Kidney epithelial cell (primary cell): Measurements from ENCODE around the gene CCDC15. TPM values are rescaled to one million over a fixed set of nuclear protein-coding genes. Genes with fewer than 3 reads are reported as not detected.
A peak's percentile ranks its signal among the peaks of the same experiment; 100 is the strongest.

Experiments used
- DNase-seq: peaks from one replicate; pipeline ENCODE4 v3.0.0-alpha.2; 2010; ENCODE audit warnings: low read depth
- H3K27me3 ChIP-seq: 2 replicates; pipeline ENCODE4 v1.6.0; 2011; ENCODE audit warnings: low read length; ENCODE audit not compliant: control insufficient read depth, insufficient read depth
- H3K36me3 ChIP-seq: 2 replicates; pipeline ENCODE4 v1.5.1; 2011; ENCODE audit warnings: low read length; ENCODE audit not compliant: control insufficient read depth, insufficient read depth
- H3K4me3 ChIP-seq: 2 replicates; pipeline ENCODE4 v1.5.1; 2011; ENCODE audit warnings: low read depth, mild to moderate bottlenecking, control low read depth, low read length
- CTCF ChIP-seq: IDR thresholded peaks from 2 replicates; pipeline ENCODE4 v1.5.1; 2011; ENCODE audit warnings: mild to moderate bottlenecking, moderate library complexity, low read length, control low read depth, inconsistent platforms; ENCODE audit not compliant: insufficient read depth, poor library complexity, severe bottlenecking
- total RNA-seq: library from RNA; depleted of rRNA; stranded (reverse); fragments of >200 nt; gene quantifications from 2 replicates; pipeline ENCODE4 v1.2.3, GENCODE V29; 2015

CCDC15 gene
- 1.4 and 3.1 TPM in 2 replicates for total RNA-seq

- peak; percentile 90 for DNase-seq
- no peak for TF ChIP-seq CTCF
- no peaks in the 10 kb centered on the region for H3K27me3 ChIP-seq
Measured at GRCh38 chr11:124953753-124954589, at the start of gene CCDC15. CCDC15 (plus strand) TSS chr11:124954202; CDS start chr11:124954733, 531 bp downstream.

GRCh38 chr11:124915541-124916369, 38.2 kb upstream of the CCDC15 start:
- Histone ChIP-seq H3K27me3 (no peaks in the 10 kb centered on the region), H3K4me3 (no peak overlapping the region), H3K36me3 (no peaks in the 10 kb centered on the region)
- no peak for DNase-seq
- TF ChIP-seq CTCF, result no peak

More at GRCh38 chr11:124953753-124954589, at the start of gene CCDC15:
- H3K4me3 ChIP-seq, result peak within 1 kb of the TSS; percentile 56
- H3K36me3 ChIP-seq, result no peaks in the 10 kb centered on the region

- TF ChIP-seq CTCF, result no peak
- DNase-seq, result no peak
- Histone ChIP-seq H3K4me3 (no peak overlapping the region), H3K27me3 (no peaks in the 10 kb centered on the region), H3K36me3 (no peaks in the 10 kb centered on the region)
Measured at GRCh38 chr11:124916370-124916710, 37.7 kb upstream of the CCDC15 start.

GRCh38 chr11:124917115-124917637, 36.8 kb upstream of the CCDC15 start:
- TF ChIP-seq CTCF, result no peak
- no peaks in the 10 kb centered on the region for H3K36me3 ChIP-seq
- H3K27me3 ChIP-seq, result no peaks in the 10 kb centered on the region
- no peak for DNase-seq
- no peak overlapping the region for H3K4me3 ChIP-seq

GRCh38 chr11:124918950-124919349, 35.1 kb upstream of the CCDC15 start, which contains the start of gene HEPN1:
HEPN1 (plus strand) TSS chr11:124919250.
- Histone ChIP-seq H3K4me3 (no peak within 1 kb of the TSS), H3K36me3 (no peaks in the 10 kb centered on the region), H3K27me3 (no peaks in the 10 kb centered on the region)
- DNase-seq, result no peak
- TF ChIP-seq CTCF, result no peak
